Activated CD4-positive, CD25-positive, alpha-beta regulatory T cell treated with anti-CD3 and anti-CD28 coated beads, Interleukin-2, amount 50 U/mL, for 72 hours (primary cell): ENCODE data around the gene CYP1A1.
"Not testable (repeated sequence)": the region's sequence is repeated elsewhere in the genome, so short reads cannot be mapped to it uniquely, and the experiment has no call there.

Experiments
- DNase-seq: peaks from one replicate; pipeline ENCODE4 v3.0.0; 2021

Gene CYP1A1

GRCh38 chr15:74733269-74733668, 7.9 kb upstream of the CYP1A1 start:
- DNase-seq: no peak

- no peak for DNase-seq
Measured at GRCh38 chr15:74732846-74733245, 7.5 kb upstream of the CYP1A1 start.

GRCh38 chr15:74730619-74731316, 5.4 kb upstream of the CYP1A1 start:
- no peak for DNase-seq

- not testable (repeated sequence) for DNase-seq
Measured at GRCh38 chr15:74729372-74729771, 4.0 kb upstream of the CYP1A1 start.

GRCh38 chr15:74728699-74729098, 3.4 kb upstream of the CYP1A1 start:
- DNase-seq: not testable (repeated sequence)

- DNase-seq: no peak
Measured at GRCh38 chr15:74727727-74728126, 2.4 kb upstream of the CYP1A1 start.

GRCh38 chr15:74726774-74727164, 1.4 kb upstream of the CYP1A1 start:
- DNase-seq: no peak

GRCh38 chr15:74725845-74726773, 781 bp upstream of the CYP1A1 start:
- DNase-seq: peak; percentile 73

- no peak for DNase-seq
Measured at GRCh38 chr15:74724570-74725224, 631 bp downstream of the CYP1A1 start.

GRCh38 chr15:74723754-74724334, 1.5 kb downstream of the CYP1A1 start:
- no peak for DNase-seq

- no peak for DNase-seq
Measured at GRCh38 chr15:74723187-74723586, 2.1 kb downstream of the CYP1A1 start.

- DNase-seq: no peak
Measured at GRCh38 chr15:74722591-74722990, 2.7 kb downstream of the CYP1A1 start.

- DNase-seq: no peak
Measured at GRCh38 chr15:74716651-74717050, 8.7 kb downstream of the CYP1A1 start.

GRCh38 chr15:74712311-74712710, 13.0 kb downstream of the CYP1A1 start:
- no peak for DNase-seq

GRCh38 chr15:74710319-74711094, 14.8 kb downstream of the CYP1A1 start:
- DNase-seq: no peak

GRCh38 chr15:74709892-74710291, 15.4 kb downstream of the CYP1A1 start:
- no peak for DNase-seq

- DNase-seq: no peak
Measured at GRCh38 chr15:74709011-74709410, 16.3 kb downstream of the CYP1A1 start.

- no peak for DNase-seq
Measured at GRCh38 chr15:74696808-74697207, 28.5 kb downstream of the CYP1A1 start.

GRCh38 chr15:74696398-74696729, 29.0 kb downstream of the CYP1A1 start:
- DNase-seq: no peak

- DNase-seq: peak; percentile 81
Measured at GRCh38 chr15:74695597-74696397, 29.5 kb downstream of the CYP1A1 start, which contains the start of gene EDC3. Gene EDC3, minus strand, starts transcription at chr15:74696024. Its CDS starts 20,900 bp downstream, at chr15:74675124.

- DNase-seq: no peak
Measured at GRCh38 chr15:74692327-74692726, 33.0 kb downstream of the CYP1A1 start.

- DNase-seq: no peak
Measured at GRCh38 chr15:74683758-74684157, 41.6 kb downstream of the CYP1A1 start.
